NT2/D1 (cell line): ENCODE data around the gene ODAD3.

Experiments
- SUZ12 ChIP-seq: IDR thresholded peaks from 2 replicates; pipeline ENCODE4 v1.6.1; 2011; ENCODE audit not compliant: insufficient read length, insufficient read depth; ENCODE audit errors: extremely low read depth
- YY1 ChIP-seq: IDR thresholded peaks from 2 replicates; pipeline ENCODE4 v1.6.1; 2011; ENCODE audit not compliant: insufficient read length, insufficient read depth

DNA sequence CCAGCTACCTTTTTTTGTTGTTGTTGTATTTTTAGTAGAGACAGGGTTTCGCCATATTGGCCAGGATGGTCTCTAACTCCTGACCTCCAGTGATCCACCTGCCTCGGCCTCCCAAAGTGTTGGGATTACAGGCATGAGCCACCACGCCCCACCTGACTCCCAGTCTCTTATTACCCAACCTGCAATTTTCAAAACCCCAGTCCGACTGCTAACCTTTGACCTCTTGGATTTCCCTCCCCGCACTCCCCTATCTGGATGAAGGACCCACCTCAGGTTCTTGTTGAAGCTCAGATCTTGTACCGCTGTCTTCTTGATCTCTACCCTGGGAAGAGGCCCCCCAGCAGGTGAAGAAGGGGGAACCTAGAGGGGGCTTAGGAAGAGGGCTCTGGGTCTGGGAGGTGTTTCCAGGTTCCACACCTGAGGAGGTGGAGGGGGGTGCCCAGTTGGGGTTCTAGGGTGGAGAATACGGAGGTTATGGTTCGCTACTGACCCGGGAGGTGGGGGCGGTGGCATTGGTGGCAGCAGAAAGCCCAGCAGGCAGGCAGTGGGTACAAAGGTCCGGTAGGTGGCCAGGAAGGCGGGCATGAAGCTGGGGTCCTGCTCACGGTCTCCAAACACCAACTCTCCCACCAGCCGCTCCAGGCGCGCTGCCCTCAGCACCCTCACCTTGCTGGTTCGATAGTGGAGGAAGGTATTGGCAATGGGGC is 18.4 kb downstream of the ODAD3 start:
- TF ChIP-seq SUZ12 (no peak), YY1 (no peak)
